K562 (cell line): Measurements from ENCODE around the gene BNIPL. TPM values are rescaled to one million over a fixed set of nuclear protein-coding genes. Genes with fewer than 3 reads are reported as not detected.

Experiments used
- ADNP ChIP-seq: fragments of 200-800 bp; sonication (Bioruptor generic); IDR thresholded peaks from 2 replicates; pipeline ENCODE4 v1.6.1; 2016; ENCODE audit warnings: missing genetic modification characterization, missing compliant biosample characterization
- BACH1 ChIP-seq: fragments of 200-800 bp; sonication (Bioruptor generic); IDR thresholded peaks from 2 replicates; pipeline ENCODE4 v1.6.1; 2016; ENCODE audit warnings: missing genetic modification characterization, missing compliant biosample characterization
- DACH1 ChIP-seq: fragments of 450-650 bp; IDR thresholded peaks from 2 replicates; pipeline ENCODE4 v1.6.1; 2018; ENCODE audit not compliant: partially characterized antibody
- DIDO1 ChIP-seq: fragments of 450-650 bp; IDR thresholded peaks from 2 replicates; pipeline ENCODE4 v1.6.1; 2016; ENCODE audit warnings: low read depth, missing biosample characterization, missing genetic modification characterization
- E2F6 ChIP-seq, 2 experiments: IDR thresholded peaks; 2 replicates each; pipeline ENCODE4 v1.6.1; 2011; ENCODE audit warnings: borderline replicate concordance in 1 of 2, control low read depth in 1 of 2, low read depth in 1 of 2, low read length in 1 of 2, mild to moderate bottlenecking in 1 of 2, mixed read lengths in 1 of 2, moderate library complexity in 1 of 2; ENCODE audit not compliant: insufficient read depth in 1 of 2, insufficient read length in 1 of 2, poor library complexity in 1 of 2, severe bottlenecking in 1 of 2; ENCODE audit errors: extremely low read depth in 1 of 2
- ESRRA ChIP-seq: fragments of 450-650 bp; IDR thresholded peaks from 2 replicates; pipeline ENCODE4 v1.6.1; 2014; ENCODE audit warnings: low read depth, mild to moderate bottlenecking, moderate library complexity, borderline replicate concordance
- HCFC1 ChIP-seq: IDR thresholded peaks from 2 replicates; pipeline ENCODE4 v1.6.1; 2012; ENCODE audit warnings: low read depth, low read length, improper control_type of control experiment
- HNRNPL ChIP-seq: fragments of 200-400 bp; formaldehyde crosslinking; IDR thresholded peaks from 2 replicates; pipeline ENCODE4 v1.6.1; 2017; ENCODE audit warnings: low read depth, mild to moderate bottlenecking, low read length
- PREB ChIP-seq: sonication (generic); formaldehyde crosslinking; IDR thresholded peaks from 2 replicates; pipeline ENCODE4 v1.8.1; 2023; ENCODE audit warnings: mild to moderate bottlenecking, missing genetic modification reagents
- RBBP5 ChIP-seq: fragments of 200-600 bp; sonication (generic); IDR thresholded peaks from 2 replicates; pipeline ENCODE4 v1.6.1; 2012; ENCODE audit warnings: borderline replicate concordance, mild to moderate bottlenecking, low read length, control low read depth, inconsistent platforms; ENCODE audit not compliant: insufficient read depth, poor library complexity, severe bottlenecking
- SMAD4 ChIP-seq: fragments of 250-450 bp; sonication (Bioruptor Pico); conservative IDR thresholded peaks from 2 replicates; pipeline ENCODE4 v1.8.0; 2021; ENCODE audit warnings: inconsistent platforms, mild to moderate bottlenecking, moderate library complexity
- SMC3 ChIP-seq: conservative IDR thresholded peaks from 2 replicates; pipeline ENCODE4 v1.6.1; 2011; ENCODE audit warnings: low read depth, low read length, improper control_type of control experiment; ENCODE audit not compliant: insufficient read depth
- STAT5A ChIP-seq: IDR thresholded peaks from 2 replicates; pipeline ENCODE4 v1.6.1; 2012; ENCODE audit warnings: low read length, inconsistent platforms, borderline replicate concordance
- TAF15 ChIP-seq: fragments of 200-400 bp; formaldehyde crosslinking; IDR thresholded peaks from 2 replicates; pipeline ENCODE4 v1.6.1; 2017; ENCODE audit warnings: mild to moderate bottlenecking, low read depth, low read length, moderate library complexity
- YY1 ChIP-seq, 3 experiments: IDR thresholded peaks; 2 replicates each; pipeline ENCODE4 v1.6.1; 2011; ENCODE audit warnings: low read length in 2 of 3, mild to moderate bottlenecking in 2 of 3, moderate library complexity in 2 of 3, borderline replicate concordance in 1 of 3, control low read depth in 1 of 3, low read depth in 1 of 3; ENCODE audit not compliant: insufficient read depth in 3 of 3, insufficient replicate concordance in 2 of 3, control insufficient read depth in 1 of 3, insufficient read length in 1 of 3; ENCODE audit errors: extremely low read depth in 1 of 3
- ZBTB7A ChIP-seq: IDR thresholded peaks from 2 replicates; pipeline ENCODE4 v1.6.1; 2011; ENCODE audit warnings: low read depth, mild to moderate bottlenecking, low read length, moderate library complexity, borderline replicate concordance; ENCODE audit not compliant: control insufficient read depth
- ZFP1 ChIP-seq: fragments of 450-650 bp; formaldehyde crosslinking; IDR thresholded peaks from 2 replicates; pipeline ENCODE4 v1.4.0; 2020; ENCODE audit warnings: mild to moderate bottlenecking, mixed read lengths
- ZNF408 ChIP-seq: fragments of 250-450 bp; sonication (Bioruptor Pico); IDR thresholded peaks from 2 replicates; pipeline ENCODE4 v1.4.0; 2020; ENCODE audit warnings: low read depth, mild to moderate bottlenecking, moderate library complexity
- ZNF583 ChIP-seq: fragments of 250-450 bp; sonication (Bioruptor Pico); IDR thresholded peaks from 2 replicates; pipeline ENCODE4 v1.4.0; 2020
- ZNF780A ChIP-seq: fragments of 250-450 bp; sonication (Bioruptor Pico); IDR thresholded peaks from 2 replicates; pipeline ENCODE4 v1.5.0; 2021; ENCODE audit warnings: mild to moderate bottlenecking
- polyA plus RNA-seq, 8 experiments: library from polyadenylated mRNA; depleted of rRNA in 4 of 8; stranded (reverse) in 5 of 8; unstranded in 3 of 8; fragments of >200 nt; fragmentation: Nextera tagmentation in 2 of 8; fragmentation: Illumina TruSeq in 1 of 8; extraction: Ambion mirVana in 2 of 8; extraction: Trizol in 1 of 8; gene quantifications; 2 replicates each; pipeline versions ENCODE4 v1.2.1 to v1.2.3, GENCODE V29; 2011 to 2014; ENCODE audit warnings: inconsistent platforms in 1 of 8, missing spikeins in 1 of 8
- total RNA-seq, 7 experiments: library from RNA; depleted of rRNA in 6 of 7; stranded (reverse); fragments of >200 nt in 6 of 7; fragmentation: Illumina TruSeq in 2 of 7; extraction: Trizol in 2 of 7; gene quantifications; 2 replicates each; pipeline versions ENCODE4 v1.2.1 to v1.2.3, GENCODE V29; 2011 to 2021; ENCODE audit warnings: low replicate concordance in 1 of 7
- TF ChIP-seq, protein P1 (sequence below): fragments of 250-450 bp; sonication (Bioruptor Pico); IDR thresholded peaks from 2 replicates; pipeline ENCODE4 v1.4.0; 2020; ENCODE audit warnings: mild to moderate bottlenecking, moderate library complexity
- TF ChIP-seq, protein P2 (sequence below), 2 experiments: fragments of 450-650 bp; conservative IDR thresholded peaks; 2 replicates each; pipeline ENCODE4 v1.6.1; 2017; ENCODE audit warnings: mild to moderate bottlenecking in 2 of 2, moderate library complexity in 2 of 2

The BNIPL gene
- total and polyA plus RNA-seq, 9 of the 15 experiments (the other 6 are each of a cell fraction or from before 2014, with no cell fraction given): 0.08 to 1.4 (median 0.68) TPM

DNA sequence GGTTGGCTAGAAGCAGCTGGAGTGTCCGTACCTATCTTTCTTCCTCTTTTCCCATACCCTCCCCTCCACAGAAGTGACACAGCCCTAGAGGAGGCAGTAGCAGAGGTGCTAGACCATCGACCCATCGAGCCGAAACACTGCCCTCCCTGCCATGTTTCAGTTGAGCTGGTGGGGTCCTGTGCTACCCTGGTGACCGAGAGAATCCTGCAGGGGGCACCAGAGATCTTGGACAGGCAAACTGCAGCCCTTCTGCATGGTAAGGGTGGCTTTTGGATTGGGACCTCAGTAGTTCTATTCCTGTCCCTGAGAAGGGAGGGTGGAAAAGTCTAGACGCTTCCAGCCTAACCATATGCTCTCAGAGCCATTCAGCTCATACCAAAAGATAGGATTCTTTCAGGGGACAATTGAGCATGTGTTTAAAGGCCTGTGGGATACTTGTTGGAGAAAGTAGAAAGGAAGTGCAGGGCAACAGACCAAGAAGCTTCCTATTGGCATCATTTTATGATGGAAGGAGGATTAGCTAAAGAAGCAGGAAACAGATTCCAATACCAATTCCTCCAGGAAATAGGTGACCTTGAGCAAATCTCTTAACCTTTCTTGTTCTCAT, 11.7 kb upstream of the BNIPL start (continued):
- TF ChIP-seq, protein P1, sequence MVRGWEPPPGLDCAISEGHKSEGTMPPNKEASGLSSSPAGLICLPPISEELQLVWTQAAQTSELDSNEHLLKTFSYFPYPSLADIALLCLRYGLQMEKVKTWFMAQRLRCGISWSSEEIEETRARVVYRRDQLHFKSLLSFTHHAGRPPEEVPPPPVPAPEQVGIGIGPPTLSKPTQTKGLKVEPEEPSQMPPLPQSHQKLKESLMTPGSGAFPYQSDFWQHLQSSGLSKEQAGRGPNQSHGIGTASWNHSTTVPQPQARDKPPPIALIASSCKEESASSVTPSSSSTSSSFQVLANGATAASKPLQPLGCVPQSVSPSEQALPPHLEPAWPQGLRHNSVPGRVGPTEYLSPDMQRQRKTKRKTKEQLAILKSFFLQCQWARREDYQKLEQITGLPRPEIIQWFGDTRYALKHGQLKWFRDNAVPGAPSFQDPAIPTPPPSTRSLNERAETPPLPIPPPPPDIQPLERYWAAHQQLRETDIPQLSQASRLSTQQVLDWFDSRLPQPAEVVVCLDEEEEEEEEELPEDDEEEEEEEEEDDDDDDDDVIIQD: no peak
- TF ChIP-seq HNRNPL (no peak), DIDO1 (tag) (no peak), ADNP (tag) (no peak), ZFP1 (CRISPR knock-in tag) (no peak), HCFC1 (peak; percentile 24; the same call in 1 of the 2 replicates), TAF15 (no peak), ESRRA (peak; percentile 12; the same call in 1 of the 2 replicates), STAT5A (no peak), PREB (CRISPR knock-in tag) (no peak), SMAD4 (CRISPR knock-in tag) (0 out of 2 replicates have a peak, but pooled peaks have one; percentile 18), E2F6 (IDR thresholded peaks at IDR 0.05; ENCODE audit: borderline replicate concordance in 1 of 2, extremely low read depth in 1 of 2, insufficient read depth in 1 of 2, insufficient read length in 1 of 2, low read depth in 1 of 2, low read length in 1 of 2, poor library complexity in 1 of 2, severe bottlenecking in 1 of 2) (no peak), YY1 (IDR thresholded peaks at IDR 0.05; ENCODE audit: borderline replicate concordance in 1 of 3, control insufficient read depth in 1 of 3, extremely low read depth in 1 of 3, insufficient read depth in 3 of 3, insufficient read length in 1 of 3, insufficient replicate concordance in 2 of 3, low read depth in 1 of 3, low read length in 2 of 3) (peak in 1 of 3 experiments; percentile 26), BACH1 (tag) (no peak), DACH1 (no peak), ZNF408 (CRISPR knock-in tag) (no peak), RBBP5 (no peak), ZBTB7A (peak; percentile 34; the same call in 1 of the 2 replicates), ZNF780A (CRISPR knock-in tag) (no peak), ZNF583 (CRISPR knock-in tag) (no peak), SMC3 (peak; percentile 84)
- TF ChIP-seq, protein P2, sequence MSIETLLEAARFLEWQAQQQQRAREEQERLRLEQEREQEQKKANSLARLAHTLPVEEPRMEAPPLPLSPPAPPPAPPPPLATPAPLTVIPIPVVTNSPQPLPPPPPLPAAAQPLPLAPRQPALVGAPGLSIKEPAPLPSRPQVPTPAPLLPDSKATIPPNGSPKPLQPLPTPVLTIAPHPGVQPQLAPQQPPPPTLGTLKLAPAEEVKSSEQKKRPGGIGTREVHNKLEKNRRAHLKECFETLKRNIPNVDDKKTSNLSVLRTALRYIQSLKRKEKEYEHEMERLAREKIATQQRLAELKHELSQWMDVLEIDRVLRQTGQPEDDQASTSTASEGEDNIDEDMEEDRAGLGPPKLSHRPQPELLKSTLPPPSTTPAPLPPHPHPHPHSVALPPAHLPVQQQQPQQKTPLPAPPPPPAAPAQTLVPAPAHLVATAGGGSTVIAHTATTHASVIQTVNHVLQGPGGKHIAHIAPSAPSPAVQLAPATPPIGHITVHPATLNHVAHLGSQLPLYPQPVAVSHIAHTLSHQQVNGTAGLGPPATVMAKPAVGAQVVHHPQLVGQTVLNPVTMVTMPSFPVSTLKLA (conservative IDR thresholded peaks at IDR 0.05): 0 out of 4 replicates have a peak, but pooled peaks of 1 of the 2 experiments have one; percentile 23
